Measurements from ENCODE around the gene ASIC3. TPM values are rescaled to one million over a fixed set of nuclear protein-coding genes. Genes with fewer than 3 reads are reported as not detected.

ASIC3 gene
- total and polyA plus RNA-seq, 8 donors: 0.29 to 25.9 (median 3.2) TPM

DNA sequence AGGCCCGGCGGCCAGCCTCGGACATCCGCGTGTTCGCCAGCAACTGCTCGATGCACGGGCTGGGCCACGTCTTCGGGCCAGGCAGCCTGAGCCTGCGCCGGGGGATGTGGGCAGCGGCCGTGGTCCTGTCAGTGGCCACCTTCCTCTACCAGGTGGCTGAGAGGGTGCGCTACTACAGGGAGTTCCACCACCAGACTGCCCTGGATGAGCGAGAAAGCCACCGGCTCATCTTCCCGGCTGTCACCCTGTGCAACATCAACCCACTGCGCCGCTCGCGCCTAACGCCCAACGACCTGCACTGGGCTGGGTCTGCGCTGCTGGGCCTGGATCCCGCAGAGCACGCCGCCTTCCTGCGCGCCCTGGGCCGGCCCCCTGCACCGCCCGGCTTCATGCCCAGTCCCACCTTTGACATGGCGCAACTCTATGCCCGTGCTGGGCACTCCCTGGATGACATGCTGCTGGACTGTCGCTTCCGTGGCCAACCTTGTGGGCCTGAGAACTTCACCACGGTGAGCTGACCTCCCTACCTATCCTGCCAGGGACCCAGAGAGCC lies 656 bp downstream of the ASIC3 start:
- Histone ChIP-seq H3K9me3 (no peaks in the 10 kb centered on the region), H3K27ac (no peak overlapping the region), H3K4me1 (peaks cover 6 to 30% (median 21%) of the 10 kb centered on the region in 4 donors), H3K27me3 (peaks cover 0 to 28% (median 11%) of the 10 kb centered on the region in 3 donors), H3K36me3 (peaks cover 4 to 37% (median 29%) of the 10 kb centered on the region in 4 donors), H3K4me3 (no peak overlapping the region)
- intact Hi-C loops (cut with DNase I; ENCODE audit: low total_unique reads): no loop called here
- TF ChIP-seq POLR2AphosphoS5 (IDR thresholded peaks at IDR 0.05) (no peak), EP300 (IDR thresholded peaks at IDR 0.05) (no peak), CTCF (IDR thresholded peaks at IDR 0.05) (no peak), POLR2A (IDR thresholded peaks at IDR 0.05) (no peak)
- 88 to 92% (median 91%) methylated on average over 31 to 38 of the region's 38 CpGs for WGBS, 5 donors
- no peak for DNase-seq

GRCh38 chr7:151051108-151051507 lies 2.8 kb downstream of the ASIC3 start:
- peaks cover 0 to 28% (median 11%) of the 10 kb centered on the region in 3 donors for H3K27me3 ChIP-seq
- H3K27ac ChIP-seq: no peak overlapping the region
- no peaks in the 10 kb centered on the region for H3K9me3 ChIP-seq
- TF ChIP-seq POLR2AphosphoS5 (IDR thresholded peaks at IDR 0.05): peak in 2 of 3 donors; percentile 4 to 31
- no peak for TF ChIP-seq EP300 (IDR thresholded peaks at IDR 0.05)
- WGBS, 5 donors: 3 to 4% (median 3%) methylated on average over 36 to 50 of the region's 50 CpGs
- intact Hi-C loops (cut with DNase I; ENCODE audit: low total_unique reads): no loop called here
- DNase-seq: peak; percentile 59 to 93
- H3K36me3 ChIP-seq: peaks cover 0 to 23% (median 14%) of the 10 kb centered on the region in 4 donors
- H3K4me3 ChIP-seq: peak overlapping the region in 1 of 4 donors; percentile 4
- H3K4me1 ChIP-seq: peaks cover 6 to 30% (median 21%) of the 10 kb centered on the region in 4 donors

DNA sequence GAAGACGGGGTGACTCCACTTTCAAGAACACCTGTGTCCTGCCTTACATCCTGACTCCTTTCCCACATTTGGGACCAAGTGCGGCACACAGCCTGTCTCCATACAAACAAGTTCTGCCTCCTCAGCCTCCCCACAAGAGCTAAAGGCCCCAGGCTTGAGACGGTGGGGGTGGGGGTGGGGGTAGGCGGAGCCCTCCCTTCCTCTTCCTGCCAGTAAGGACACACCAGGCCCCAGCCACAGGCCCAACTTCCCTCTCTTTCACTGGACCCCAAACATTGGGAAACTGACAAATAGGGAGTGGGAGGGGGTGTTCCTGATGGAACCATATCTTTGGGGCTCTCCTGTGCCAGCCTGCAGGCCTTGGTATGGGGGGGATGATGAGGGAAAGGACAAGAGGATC lies 4.8 kb downstream of the ASIC3 start:
- Histone ChIP-seq H3K4me1 (peaks cover 9 to 27% (median 25%) of the 10 kb centered on the region in 4 donors), H3K9me3 (no peaks in the 10 kb centered on the region), H3K27ac (no peak overlapping the region), H3K36me3 (peaks cover 0 to 23% (median 12%) of the 10 kb centered on the region in 4 donors), H3K27me3 (peaks cover 0 to 28% (median 11%) of the 10 kb centered on the region in 3 donors), H3K4me3 (no peak overlapping the region)
- WGBS, 5 donors: 62 to 94% (median 77%) methylated on average over 2 to 4 of the region's 4 CpGs
- TF ChIP-seq CTCF (IDR thresholded peaks at IDR 0.05) (no peak), EP300 (IDR thresholded peaks at IDR 0.05) (no peak), POLR2A (IDR thresholded peaks at IDR 0.05) (no peak), POLR2AphosphoS5 (IDR thresholded peaks at IDR 0.05) (no peak)
- no peak for DNase-seq
- intact Hi-C loops (cut with DNase I; ENCODE audit: low total_unique reads): no loop called here

DNA sequence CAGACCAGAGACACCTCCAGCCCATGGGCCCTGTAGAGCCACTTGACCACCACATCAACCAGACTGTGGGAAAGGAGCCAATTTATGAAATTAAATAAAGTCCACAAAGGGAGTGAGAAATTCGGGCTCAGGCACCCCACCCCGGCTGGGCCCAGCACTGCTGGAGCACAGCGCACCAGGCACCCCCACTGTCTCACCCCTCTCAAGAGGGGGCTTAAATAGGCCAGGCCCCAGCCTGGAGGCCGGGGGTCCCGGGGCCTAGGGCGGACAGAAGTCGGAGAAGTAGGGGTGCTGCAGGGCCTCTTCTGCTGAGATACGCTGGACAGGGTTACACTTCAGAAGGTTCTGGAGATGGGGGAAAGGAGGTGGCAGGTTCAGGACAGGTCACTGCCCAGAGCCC lies 5.4 kb downstream of the ASIC3 start:
- no peaks in the 10 kb centered on the region for H3K9me3 ChIP-seq
- no peak for TF ChIP-seq CTCF (IDR thresholded peaks at IDR 0.05)
- no peak for TF ChIP-seq EP300 (IDR thresholded peaks at IDR 0.05)
- TF ChIP-seq POLR2AphosphoS5 (IDR thresholded peaks at IDR 0.05): no peak
- no peak for TF ChIP-seq POLR2A (IDR thresholded peaks at IDR 0.05)
- peaks cover 0 to 23% (median 12%) of the 10 kb centered on the region in 4 donors for H3K36me3 ChIP-seq

DNA sequence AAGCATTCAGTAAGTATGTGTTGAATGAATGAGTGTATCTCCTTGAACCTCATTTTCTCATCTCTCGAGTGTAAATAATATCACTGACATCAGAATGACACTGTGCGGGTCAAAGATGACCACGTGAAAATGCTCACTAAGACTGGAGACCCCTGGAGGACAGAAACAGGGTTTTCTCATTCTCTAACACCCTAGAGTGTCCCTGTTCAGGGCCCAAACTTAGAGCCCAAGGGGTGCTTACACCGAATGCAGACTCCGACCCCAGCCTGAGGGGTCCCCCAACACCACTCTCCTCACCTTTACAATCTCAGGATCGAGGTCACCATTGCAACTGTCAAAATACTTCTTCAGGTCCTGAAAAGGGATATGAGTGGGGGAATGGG lies 7.9 kb downstream of the ASIC3 start:
- H3K4me3 ChIP-seq: no peak overlapping the region
- peaks cover 30 to 46% (median 40%) of the 10 kb centered on the region in 4 donors for H3K4me1 ChIP-seq
- 85 to 91% (median 86%) methylated on average over 6 of the region's 6 CpGs for WGBS, 5 donors
- DNase-seq: no peak
- peaks cover 0 to 23% (median 12%) of the 10 kb centered on the region in 4 donors for H3K36me3 ChIP-seq
- H3K27ac ChIP-seq: no peak overlapping the region
- intact Hi-C loops (cut with DNase I; ENCODE audit: low total_unique reads): no loop called here
- TF ChIP-seq CTCF (IDR thresholded peaks at IDR 0.05): no peak
- TF ChIP-seq POLR2A (IDR thresholded peaks at IDR 0.05): no peak
- no peak for TF ChIP-seq EP300 (IDR thresholded peaks at IDR 0.05)
- TF ChIP-seq POLR2AphosphoS5 (IDR thresholded peaks at IDR 0.05): no peak
- H3K9me3 ChIP-seq: no peaks in the 10 kb centered on the region
- H3K27me3 ChIP-seq: peaks cover 0 to 12% (median 0%) of the 10 kb centered on the region in 3 donors

More for the DNA sequence above, 5.4 kb downstream of the ASIC3 start:
- H3K27ac ChIP-seq: no peak overlapping the region
- intact Hi-C loops (cut with DNase I; ENCODE audit: low total_unique reads): no loop called here
- H3K4me3 ChIP-seq: no peak overlapping the region
- peaks cover 13 to 34% (median 31%) of the 10 kb centered on the region in 4 donors for H3K4me1 ChIP-seq
- H3K27me3 ChIP-seq: peaks cover 0 to 28% (median 11%) of the 10 kb centered on the region in 3 donors
- no peak for DNase-seq
- 88 to 98% (median 90%) methylated on average over 4 to 8 of the region's 8 CpGs for WGBS, 5 donors

Data from stomach (tissue), 9 donors.